Activated naive CD4-positive, alpha-beta T cell treated with anti-CD3 and anti-CD28 coated beads, Interleukin-2, amount 50 U/mL, for 72 hours (primary cell): ENCODE measurements around the gene TFB2M. TPM values are rescaled to one million over a fixed set of nuclear protein-coding genes. Genes with fewer than 3 reads are reported as not detected.

Experiments
- total RNA-seq, 2 donors: library from RNA; stranded (reverse); gene quantifications; one replicate each; pipeline ENCODE4 v1.2.3, GENCODE V29; 2022

TFB2M gene
- total RNA-seq, 2 donors from 2014 or later: 11.9 to 17.6 TPM

Other genes with a start within 250 kb of the TFB2M start
- 10 to 100 TPM; 18.5 to 30.1 TPM for gene SMYD3, start 59.0 kb downstream of the TFB2M start, total RNA-seq
- gene CNST, start 195 bp upstream of the TFB2M start, total RNA-seq: 10 to 100 TPM; 27.2 to 40.7 TPM
- gene SCCPDH, start 158.1 kb upstream of the TFB2M start, total RNA-seq: 10 to 100 TPM; 13.5 to 32.3 TPM